CD8-positive, alpha-beta memory T cell (primary cell): Measurements from ENCODE around the gene C16orf82. TPM values are rescaled to one million over a fixed set of nuclear protein-coding genes. Genes with fewer than 3 reads are reported as not detected.

Experiments used
- CTCF ChIA-PET: fragments of 350-600 bp; sonication (Branson Sonifier 250); formaldehyde crosslinking; loops from one replicate; lab custom pipeline; 2021; ENCODE audit warnings: antibody characterized with exemption; lab: Charles Lee
- POLR2A ChIA-PET: fragments of 350-600 bp; sonication (Branson Sonifier 250); formaldehyde crosslinking; loops from one replicate; lab custom pipeline; 2021; ENCODE audit warnings: antibody characterized with exemption; lab: Charles Lee
- DNase-seq, 5 donors: peaks; one replicate each; pipeline versions ENCODE4 v3.0.0 to v3.0.0-alpha.2; 2020 to 2022; ENCODE audit warnings: mixed read lengths in 1 of 5
- H3K27ac ChIP-seq: one replicate; pipeline ENCODE4 v1.7.0; 2013; ENCODE audit warnings: low read depth, mild to moderate bottlenecking, low read length, moderate library complexity
- H3K27me3 ChIP-seq: 2 replicates; pipeline ENCODE4 v1.7.0; 2013; ENCODE audit warnings: low read length, mild to moderate bottlenecking; ENCODE audit not compliant: insufficient read depth, poor library complexity, severe bottlenecking
- H3K36me3 ChIP-seq: 2 replicates; pipeline ENCODE4 v1.7.0; 2013; ENCODE audit warnings: mild to moderate bottlenecking, low read length, moderate library complexity; ENCODE audit not compliant: insufficient read depth
- H3K4me1 ChIP-seq: 2 replicates; pipeline ENCODE4 v1.7.0; 2013; ENCODE audit warnings: mild to moderate bottlenecking, low read length, moderate library complexity; ENCODE audit not compliant: insufficient read depth
- H3K4me3 ChIP-seq: 2 replicates; pipeline ENCODE4 v1.7.0; 2013; ENCODE audit warnings: mild to moderate bottlenecking, low read length
- H3K9me3 ChIP-seq: 2 replicates; pipeline ENCODE4 v1.7.0; 2013; ENCODE audit warnings: mild to moderate bottlenecking, low read length
- H3K27ac Mint-ChIP-seq, 8 donors: one replicate each; pipeline ENCODE4 v1.8.0; 2020 to 2021; ENCODE audit warnings: mixed read lengths in 8 of 8, mild to moderate bottlenecking in 6 of 8, inconsistent platforms in 3 of 8, moderate library complexity in 3 of 8
- H3K27me3 Mint-ChIP-seq, 2 donors: one replicate each; pipeline ENCODE4 v1.8.0; 2020 to 2021; ENCODE audit warnings: mixed read lengths in 2 of 2, mild to moderate bottlenecking in 1 of 2, moderate library complexity in 1 of 2
- H3K36me3 Mint-ChIP-seq, 3 donors: one replicate each; pipeline ENCODE4 v1.8.0; 2020 to 2021; ENCODE audit warnings: mixed read lengths in 3 of 3, inconsistent platforms in 1 of 3, mild to moderate bottlenecking in 1 of 3
- H3K4me1 Mint-ChIP-seq, 3 donors: one replicate each; pipeline ENCODE4 v1.8.0; 2020 to 2021; ENCODE audit warnings: mixed read lengths in 3 of 3, inconsistent platforms in 1 of 3, mild to moderate bottlenecking in 1 of 3
- H3K4me3 Mint-ChIP-seq, 7 donors: one replicate each; pipeline ENCODE4 v1.8.0; 2020 to 2021; ENCODE audit warnings: mixed read lengths in 7 of 7, mild to moderate bottlenecking in 6 of 7, moderate library complexity in 4 of 7, inconsistent platforms in 2 of 7
- H3K9me3 Mint-ChIP-seq, 5 donors: one replicate each; pipeline ENCODE4 v1.8.0; 2020 to 2022; ENCODE audit warnings: mixed read lengths in 5 of 5, mild to moderate bottlenecking in 3 of 5, moderate library complexity in 2 of 5, inconsistent platforms in 1 of 5
- polyA plus RNA-seq: library from polyadenylated mRNA; unstranded; fragments of 300-500 nt; fragmentation: Illumina TruSeq; gene quantifications from one replicate; pipeline ENCODE4 v1.2.3, GENCODE V29; 2021
- total RNA-seq, 2 experiments: library from RNA; stranded (reverse); gene quantifications; one replicate each; pipeline ENCODE4 v1.2.3, GENCODE V29; 2021

Gene C16orf82
- total and polyA plus RNA-seq, 3 experiments from 2014 or later: not detected

- Histone ChIP-seq H3K9me3 (no peaks in the 10 kb centered on the region), H3K27me3 (no peaks in the 10 kb centered on the region), H3K4me1 (peaks cover 8% of the 10 kb centered on the region), H3K36me3 (no peaks in the 10 kb centered on the region), H3K4me3 (peak overlapping the region; percentile 31), H3K27ac (no peak overlapping the region)
- no peaks in the 10 kb centered on the region for H3K36me3 Mint-ChIP-seq
- POLR2A ChIA-PET: no interaction called here
- peak overlapping the region in 4 of 7 donors; percentile 35 to 74 (median 61) for H3K4me3 Mint-ChIP-seq
- H3K4me1 Mint-ChIP-seq: peaks cover 0 to 13% (median 7%) of the 10 kb centered on the region in 3 donors
- CTCF ChIA-PET: interaction anchor here (0.8 to 1.5 kb wide), 5 partner anchors 9 to 259 kb away, joined by 3 to 5 read pairs (median 3); no protein-coding TSS in a partner anchor
- DNase-seq: no peak
- no peaks in the 10 kb centered on the region for H3K9me3 Mint-ChIP-seq
- H3K27ac Mint-ChIP-seq: no peak overlapping the region
- H3K27me3 Mint-ChIP-seq: peaks cover 0 to 5% of the 10 kb centered on the region in 2 donors
Measured at GRCh38 chr16:27108826-27109665, 42.3 kb downstream of the C16orf82 start.

GRCh38 chr16:27109666-27110523, 43.2 kb downstream of the C16orf82 start:
- Mint-ChIP-seq H3K4me3 (peak overlapping the region in 5 of 7 donors; percentile 19 to 74 (median 58)), H3K4me1 (peaks cover 0 to 13% (median 7%) of the 10 kb centered on the region in 3 donors), H3K27ac (peak overlapping the region in 1 of 8 donors; percentile 33), H3K9me3 (peaks cover 0 to under 1% (median 0%) of the 10 kb centered on the region in 5 donors), H3K36me3 (no peaks in the 10 kb centered on the region), H3K27me3 (peaks cover 0 to 5% of the 10 kb centered on the region in 2 donors)
- no peaks in the 10 kb centered on the region for H3K27me3 ChIP-seq
- no peaks in the 10 kb centered on the region for H3K9me3 ChIP-seq
- no peak overlapping the region for H3K27ac ChIP-seq
- peak overlapping the region; percentile 31 for H3K4me3 ChIP-seq
- ChIA-PET POLR2A (no interaction called here), CTCF (interaction anchor here (0.6 to 1.8 kb wide), 13 partner anchors 8 to 1368 kb away, joined by 3 to 7 read pairs (median 3); no protein-coding TSS in a partner anchor)
- no peaks in the 10 kb centered on the region for H3K36me3 ChIP-seq
- peak; percentile 64 to 76 (median 68) for DNase-seq
- peaks cover 8% of the 10 kb centered on the region for H3K4me1 ChIP-seq

- Mint-ChIP-seq H3K27me3 (peaks cover 0 to 5% of the 10 kb centered on the region in 2 donors), H3K9me3 (peaks cover 0 to 4% (median 0%) of the 10 kb centered on the region in 5 donors), H3K4me3 (peak overlapping the region in 1 of 7 donors; percentile 15), H3K4me1 (peaks cover 0 to 13% (median 7%) of the 10 kb centered on the region in 3 donors), H3K27ac (no peak overlapping the region), H3K36me3 (no peaks in the 10 kb centered on the region)
- Histone ChIP-seq H3K36me3 (no peaks in the 10 kb centered on the region), H3K27me3 (no peaks in the 10 kb centered on the region), H3K9me3 (no peaks in the 10 kb centered on the region), H3K4me1 (peaks cover 8% of the 10 kb centered on the region), H3K4me3 (no peak overlapping the region), H3K27ac (no peak overlapping the region)
- POLR2A ChIA-PET: interaction anchor here (0.7 kb wide), 1 partner anchor 55 kb away, joined by 4 read pairs; no protein-coding TSS in a partner anchor
- CTCF ChIA-PET: interaction anchor here (0.6 to 1.8 kb wide), 10 partner anchors 9 to 1369 kb away, joined by 3 to 7 read pairs (median 3); no protein-coding TSS in a partner anchor
- DNase-seq: no peak
Measured at GRCh38 chr16:27110524-27110896, 43.8 kb downstream of the C16orf82 start.

GRCh38 chr16:27111486-27111885, 44.8 kb downstream of the C16orf82 start:
- no peaks in the 10 kb centered on the region for H3K36me3 Mint-ChIP-seq
- ChIA-PET POLR2A (interaction anchor here (0.7 kb wide), 1 partner anchor 54 kb away, joined by 4 read pairs; no protein-coding TSS in a partner anchor), CTCF (interaction anchor here (1.8 kb wide), 1 partner anchor 10 kb away, joined by 4 read pairs; no protein-coding TSS in a partner anchor)
- H3K27ac Mint-ChIP-seq: peak overlapping the region in 3 of 8 donors; percentile 19 to 78 (median 36)
- Histone ChIP-seq H3K4me3 (no peak overlapping the region), H3K27me3 (no peaks in the 10 kb centered on the region), H3K27ac (no peak overlapping the region), H3K36me3 (no peaks in the 10 kb centered on the region), H3K9me3 (no peaks in the 10 kb centered on the region), H3K4me1 (peaks cover 8% of the 10 kb centered on the region)
- DNase-seq: no peak
- H3K27me3 Mint-ChIP-seq: peaks cover 2 to 6% of the 10 kb centered on the region in 2 donors
- peaks cover 0 to 13% (median 7%) of the 10 kb centered on the region in 3 donors for H3K4me1 Mint-ChIP-seq
- no peak overlapping the region for H3K4me3 Mint-ChIP-seq
- H3K9me3 Mint-ChIP-seq: peaks cover 0 to 6% (median 3%) of the 10 kb centered on the region in 5 donors

GRCh38 chr16:27112093-27112811, 45.5 kb downstream of the C16orf82 start:
- Histone ChIP-seq H3K4me1 (peaks cover 8% of the 10 kb centered on the region), H3K4me3 (no peak overlapping the region), H3K36me3 (no peaks in the 10 kb centered on the region), H3K27me3 (no peaks in the 10 kb centered on the region), H3K9me3 (no peaks in the 10 kb centered on the region), H3K27ac (no peak overlapping the region)
- Mint-ChIP-seq H3K36me3 (no peaks in the 10 kb centered on the region), H3K27me3 (peaks cover 8 to 11% of the 10 kb centered on the region in 2 donors), H3K9me3 (peaks cover 0 to 6% (median 3%) of the 10 kb centered on the region in 5 donors), H3K27ac (peak overlapping the region in 2 of 8 donors; percentile 3 to 55), H3K4me1 (peaks cover 0 to 13% (median 7%) of the 10 kb centered on the region in 3 donors), H3K4me3 (no peak overlapping the region)
- DNase-seq: no peak
- CTCF ChIA-PET: no interaction called here
- POLR2A ChIA-PET: no interaction called here

GRCh38 chr16:27113341-27113841, 46.7 kb downstream of the C16orf82 start:
- Mint-ChIP-seq H3K9me3 (peaks cover 0 to 6% (median 3%) of the 10 kb centered on the region in 5 donors), H3K4me1 (peaks cover 0 to 13% (median 7%) of the 10 kb centered on the region in 3 donors), H3K27me3 (peaks cover 9 to 17% of the 10 kb centered on the region in 2 donors), H3K4me3 (no peak overlapping the region), H3K36me3 (no peaks in the 10 kb centered on the region), H3K27ac (peak overlapping the region in 3 of 8 donors; percentile 22 to 92 (median 60))
- CTCF ChIA-PET: no interaction called here
- no peak overlapping the region for H3K4me3 ChIP-seq
- H3K27me3 ChIP-seq: no peaks in the 10 kb centered on the region
- H3K9me3 ChIP-seq: no peaks in the 10 kb centered on the region
- H3K4me1 ChIP-seq: peaks cover 8% of the 10 kb centered on the region
- H3K36me3 ChIP-seq: no peaks in the 10 kb centered on the region
- POLR2A ChIA-PET: no interaction called here
- H3K27ac ChIP-seq: no peak overlapping the region
- no peak for DNase-seq

- peaks cover 9 to 23% of the 10 kb centered on the region in 2 donors for H3K27me3 Mint-ChIP-seq
Measured at GRCh38 chr16:27114006-27114405, 47.3 kb downstream of the C16orf82 start.

More at GRCh38 chr16:27114006-27114405, 47.3 kb downstream of the C16orf82 start:
- ChIA-PET CTCF (no interaction called here), POLR2A (no interaction called here)
- DNase-seq: no peak
- no peak overlapping the region for H3K4me3 ChIP-seq
- H3K4me1 ChIP-seq: peaks cover 5% of the 10 kb centered on the region
- Mint-ChIP-seq H3K4me3 (no peak overlapping the region), H3K27ac (peak overlapping the region in 1 of 8 donors; percentile 48), H3K4me1 (peaks cover 0 to 10% (median 7%) of the 10 kb centered on the region in 3 donors), H3K36me3 (no peaks in the 10 kb centered on the region), H3K9me3 (peaks cover 0 to 6% (median 3%) of the 10 kb centered on the region in 5 donors)
- no peak overlapping the region for H3K27ac ChIP-seq
- H3K36me3 ChIP-seq: no peaks in the 10 kb centered on the region
- no peaks in the 10 kb centered on the region for H3K9me3 ChIP-seq
- no peaks in the 10 kb centered on the region for H3K27me3 ChIP-seq
